ENCODE data around the gene IL36A. TPM values are rescaled to one million over a fixed set of nuclear protein-coding genes. Genes with fewer than 3 reads are reported as not detected.

Gene IL36A
- total RNA-seq, 2 experiments from 2014 or later, result not detected

GRCh38 chr2:112967023-112967422, 38.2 kb upstream of the IL36A start:
- CTCF ChIA-PET (ENCODE audit: unreplicated experiment), result interaction anchor here (0.7 kb wide), 1 partner anchor 8 kb away, joined by 3 read pairs; no protein-coding TSS in a partner anchor
- no peaks in the 10 kb centered on the region for H3K36me3 ChIP-seq (ENCODE audit: insufficient read depth, low read length)

GRCh38 chr2:112972423-112973086, 32.7 kb upstream of the IL36A start:
- BruUV-seq (replicated peaks), result no TSS peak
- ChIA-PET CTCF (ENCODE audit: unreplicated experiment) (no interaction called here), POLR2A (no interaction called here)
- Histone ChIP-seq H3K36me3 (ENCODE audit: insufficient read depth, low read length) (no peaks in the 10 kb centered on the region), H3K4me1 (ENCODE audit: insufficient read depth, low read length, poor library complexity, severe bottlenecking) (peaks cover 11% of the 10 kb centered on the region), H2AFZ (ENCODE audit: low read length) (no peak overlapping the region), H3K4me3 (ENCODE audit: low read depth, low read length, poor library complexity, severe bottlenecking) (no peak overlapping the region), H3K9me3 (ENCODE audit: low read length) (peaks cover 16% of the 10 kb centered on the region; the same call in 1 of the 2 replicates), H3K4me2 (ENCODE audit: low read length) (no peak overlapping the region), H4K20me1 (ENCODE audit: insufficient read depth, low read length) (no peaks in the 10 kb centered on the region), H3K9me2 (ENCODE audit: insufficient read depth, low read length) (no peaks in the 10 kb centered on the region), H3K27ac (ENCODE audit: low read depth, low read length, poor library complexity, severe bottlenecking) (no peak overlapping the region), H3K79me2 (ENCODE audit: insufficient read depth, low read depth, low read length) (no peaks in the 10 kb centered on the region)
- TF ChIP-seq CTCF (conservative IDR thresholded peaks at IDR 0.05; ENCODE audit: low read length) (no peak), EZH2phosphoT487 (IDR thresholded peaks at IDR 0.05; ENCODE audit: borderline replicate concordance, low read depth, low read length) (no peak)
- DNase-seq (ENCODE audit: low spot score), result no peak
- intact Hi-C loops (cut with micrococcal nuclease; ENCODE audit: unreplicated experiment), result no loop called here

More at GRCh38 chr2:112967023-112967422, 38.2 kb upstream of the IL36A start:
- POLR2A ChIA-PET, result interaction anchor here (0.6 to 1.0 kb wide), 5 partner anchors 24 to 237 kb away, joined by 3 to 8 read pairs (median 4); no protein-coding TSS in a partner anchor
- DNase-seq (ENCODE audit: low spot score), result no peak
- H3K27ac ChIP-seq (ENCODE audit: low read depth, low read length, poor library complexity, severe bottlenecking), result no peak overlapping the region
- H3K9me3 ChIP-seq (ENCODE audit: low read length), result peaks cover 16% of the 10 kb centered on the region; the same call in 1 of the 2 replicates
- H3K4me1 ChIP-seq (ENCODE audit: insufficient read depth, low read length, poor library complexity, severe bottlenecking), result peaks cover 11% of the 10 kb centered on the region
- H3K4me3 ChIP-seq (ENCODE audit: low read depth, low read length, poor library complexity, severe bottlenecking), result no peak overlapping the region
- no peaks in the 10 kb centered on the region for H3K9me2 ChIP-seq (ENCODE audit: insufficient read depth, low read length)
- intact Hi-C loops (cut with micrococcal nuclease; ENCODE audit: unreplicated experiment), result no loop called here
- no TSS peak for BruUV-seq (replicated peaks)
- no peak overlapping the region for H2AFZ ChIP-seq (ENCODE audit: low read length)
- no peak for TF ChIP-seq EZH2phosphoT487 (IDR thresholded peaks at IDR 0.05; ENCODE audit: borderline replicate concordance, low read depth, low read length)
- no peak for TF ChIP-seq CTCF (conservative IDR thresholded peaks at IDR 0.05; ENCODE audit: low read length)
- no peak overlapping the region for H3K4me2 ChIP-seq (ENCODE audit: low read length)
- no peaks in the 10 kb centered on the region for H4K20me1 ChIP-seq (ENCODE audit: insufficient read depth, low read length)
- no peaks in the 10 kb centered on the region for H3K79me2 ChIP-seq (ENCODE audit: insufficient read depth, low read depth, low read length)

GRCh38 chr2:112973156-112973555, 32.1 kb upstream of the IL36A start:
- no peak overlapping the region for H3K4me3 ChIP-seq (ENCODE audit: low read depth, low read length, poor library complexity, severe bottlenecking)
- no peaks in the 10 kb centered on the region for H3K9me2 ChIP-seq (ENCODE audit: insufficient read depth, low read length)
- no peak overlapping the region for H2AFZ ChIP-seq (ENCODE audit: low read length)
- intact Hi-C loops (cut with micrococcal nuclease; ENCODE audit: unreplicated experiment), result no loop called here
- no peak overlapping the region for H3K4me2 ChIP-seq (ENCODE audit: low read length)
- H3K4me1 ChIP-seq (ENCODE audit: insufficient read depth, low read length, poor library complexity, severe bottlenecking), result peaks cover 11% of the 10 kb centered on the region
- H3K79me2 ChIP-seq (ENCODE audit: insufficient read depth, low read depth, low read length), result no peaks in the 10 kb centered on the region
- no TSS peak for BruUV-seq (replicated peaks)
- DNase-seq (ENCODE audit: low spot score), result no peak
- H3K27ac ChIP-seq (ENCODE audit: low read depth, low read length, poor library complexity, severe bottlenecking), result no peak overlapping the region
- POLR2A ChIA-PET, result no interaction called here
- no peaks in the 10 kb centered on the region for H3K36me3 ChIP-seq (ENCODE audit: insufficient read depth, low read length)
- peaks cover 16% of the 10 kb centered on the region; the same call in 1 of the 2 replicates for H3K9me3 ChIP-seq (ENCODE audit: low read length)
- H4K20me1 ChIP-seq (ENCODE audit: insufficient read depth, low read length), result no peaks in the 10 kb centered on the region
- CTCF ChIA-PET (ENCODE audit: unreplicated experiment), result no interaction called here
- TF ChIP-seq EZH2phosphoT487 (IDR thresholded peaks at IDR 0.05; ENCODE audit: borderline replicate concordance, low read depth, low read length), result no peak
- TF ChIP-seq CTCF (conservative IDR thresholded peaks at IDR 0.05; ENCODE audit: low read length), result no peak
